ENCODE measurements around the gene HSPG2. TPM values are rescaled to one million over a fixed set of nuclear protein-coding genes. Genes with fewer than 3 reads are reported as not detected.

The HSPG2 gene
- total and polyA plus RNA-seq, 2 of the 13 experiments (the other 11 are each of a cell fraction or from before 2014, with no cell fraction given) = 9.1 to 13.1 TPM

DNA sequence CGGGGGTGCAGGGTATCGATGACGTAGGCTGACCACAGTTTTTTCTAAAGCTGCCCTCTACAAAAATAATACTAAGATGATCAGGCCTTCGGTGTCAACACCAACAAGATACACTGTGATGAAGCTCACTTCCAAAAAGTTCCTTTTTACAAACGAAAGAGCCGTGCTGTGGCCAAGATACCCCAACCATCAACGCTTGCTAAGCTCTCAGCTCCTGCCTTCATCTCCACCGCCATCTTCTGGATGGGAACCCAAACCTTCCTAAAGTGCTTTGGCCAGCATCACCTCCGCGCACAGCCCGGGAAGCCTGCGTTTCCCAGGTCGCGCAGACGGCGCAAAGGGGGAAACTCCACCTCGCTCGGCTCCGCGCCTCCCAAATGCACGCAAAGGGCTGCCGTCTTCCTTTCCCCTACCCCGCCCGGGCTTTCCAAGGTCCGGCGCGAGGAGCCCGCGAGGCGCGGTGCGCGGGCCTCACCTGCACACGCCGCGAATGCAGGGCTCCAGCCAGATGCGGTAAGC, 154.7 kb downstream of the HSPG2 start (continued):
- TF ChIP-seq, protein P1, sequence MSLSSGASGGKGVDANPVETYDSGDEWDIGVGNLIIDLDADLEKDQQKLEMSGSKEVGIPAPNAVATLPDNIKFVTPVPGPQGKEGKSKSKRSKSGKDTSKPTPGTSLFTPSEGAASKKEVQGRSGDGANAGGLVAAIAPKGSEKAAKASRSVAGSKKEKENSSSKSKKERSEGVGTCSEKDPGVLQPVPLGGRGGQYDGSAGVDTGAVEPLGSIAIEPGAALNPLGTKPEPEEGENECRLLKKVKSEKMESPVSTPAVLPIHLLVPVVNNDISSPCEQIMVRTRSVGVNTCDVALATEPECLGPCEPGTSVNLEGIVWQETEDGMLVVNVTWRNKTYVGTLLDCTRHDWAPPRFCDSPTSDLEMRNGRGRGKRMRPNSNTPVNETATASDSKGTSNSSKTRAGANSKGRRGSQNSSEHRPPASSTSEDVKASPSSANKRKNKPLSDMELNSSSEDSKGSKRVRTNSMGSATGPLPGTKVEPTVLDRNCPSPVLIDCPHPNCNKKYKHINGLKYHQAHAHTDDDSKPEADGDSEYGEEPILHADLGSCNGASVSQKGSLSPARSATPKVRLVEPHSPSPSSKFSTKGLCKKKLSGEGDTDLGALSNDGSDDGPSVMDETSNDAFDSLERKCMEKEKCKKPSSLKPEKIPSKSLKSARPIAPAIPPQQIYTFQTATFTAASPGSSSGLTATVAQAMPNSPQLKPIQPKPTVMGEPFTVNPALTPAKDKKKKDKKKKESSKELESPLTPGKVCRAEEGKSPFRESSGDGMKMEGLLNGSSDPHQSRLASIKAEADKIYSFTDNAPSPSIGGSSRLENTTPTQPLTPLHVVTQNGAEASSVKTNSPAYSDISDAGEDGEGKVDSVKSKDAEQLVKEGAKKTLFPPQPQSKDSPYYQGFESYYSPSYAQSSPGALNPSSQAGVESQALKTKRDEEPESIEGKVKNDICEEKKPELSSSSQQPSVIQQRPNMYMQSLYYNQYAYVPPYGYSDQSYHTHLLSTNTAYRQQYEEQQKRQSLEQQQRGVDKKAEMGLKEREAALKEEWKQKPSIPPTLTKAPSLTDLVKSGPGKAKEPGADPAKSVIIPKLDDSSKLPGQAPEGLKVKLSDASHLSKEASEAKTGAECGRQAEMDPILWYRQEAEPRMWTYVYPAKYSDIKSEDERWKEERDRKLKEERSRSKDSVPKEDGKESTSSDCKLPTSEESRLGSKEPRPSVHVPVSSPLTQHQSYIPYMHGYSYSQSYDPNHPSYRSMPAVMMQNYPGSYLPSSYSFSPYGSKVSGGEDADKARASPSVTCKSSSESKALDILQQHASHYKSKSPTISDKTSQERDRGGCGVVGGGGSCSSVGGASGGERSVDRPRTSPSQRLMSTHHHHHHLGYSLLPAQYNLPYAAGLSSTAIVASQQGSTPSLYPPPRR (CRISPR knock-in tag; IDR thresholded peaks at IDR 0.05; ENCODE audit: borderline replicate concordance) = no peak; the same call in 1 of the 2 replicates
- TF ChIP-seq, protein P2, sequence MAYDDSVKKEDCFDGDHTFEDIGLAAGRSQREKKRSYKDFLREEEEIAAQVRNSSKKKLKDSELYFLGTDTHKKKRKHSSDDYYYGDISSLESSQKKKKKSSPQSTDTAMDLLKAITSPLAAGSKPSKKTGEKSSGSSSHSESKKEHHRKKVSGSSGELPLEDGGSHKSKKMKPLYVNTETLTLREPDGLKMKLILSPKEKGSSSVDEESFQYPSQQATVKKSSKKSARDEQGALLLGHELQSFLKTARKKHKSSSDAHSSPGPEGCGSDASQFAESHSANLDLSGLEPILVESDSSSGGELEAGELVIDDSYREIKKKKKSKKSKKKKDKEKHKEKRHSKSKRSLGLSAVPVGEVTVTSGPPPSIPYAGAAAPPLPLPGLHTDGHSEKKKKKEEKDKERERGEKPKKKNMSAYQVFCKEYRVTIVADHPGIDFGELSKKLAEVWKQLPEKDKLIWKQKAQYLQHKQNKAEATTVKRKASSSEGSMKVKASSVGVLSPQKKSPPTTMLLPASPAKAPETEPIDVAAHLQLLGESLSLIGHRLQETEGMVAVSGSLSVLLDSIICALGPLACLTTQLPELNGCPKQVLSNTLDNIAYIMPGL (CRISPR knock-in tag; IDR thresholded peaks at IDR 0.05; ENCODE audit: borderline replicate concordance in 1 of 2, low read depth in 1 of 2) = peak in 1 of 2 experiments; percentile 8; a peak in 2 of 4 replicates
- TF ChIP-seq TRAFD1 (CRISPR knock-in tag; IDR thresholded peaks at IDR 0.05; ENCODE audit: borderline replicate concordance) (no peak), MATR3 (CRISPR knock-in tag; IDR thresholded peaks at IDR 0.05) (no peak), E2F5 (CRISPR knock-in tag; conservative IDR thresholded peaks at IDR 0.05) (no peak), SNRNP70 (IDR thresholded peaks at IDR 0.05; ENCODE audit: low read depth, low read length) (no peak), ZNF670 (CRISPR knock-in tag; IDR thresholded peaks at IDR 0.05; ENCODE audit: borderline replicate concordance) (peak; percentile 66; the same call in 1 of the 2 replicates), ZNF567 (CRISPR knock-in tag; IDR thresholded peaks at IDR 0.05; ENCODE audit: borderline replicate concordance) (no peak), ATF6 (CRISPR knock-in tag; conservative IDR thresholded peaks at IDR 0.05) (0 out of 2 replicates have a peak, but pooled peaks have one; percentile 3), PCBP2 (optimal IDR thresholded peaks at IDR 0.05; ENCODE audit: low read depth, low read length, poor library complexity, severe bottlenecking) (no peak), IRX3 (CRISPR knock-in tag; IDR thresholded peaks at IDR 0.05; ENCODE audit: borderline replicate concordance, low read depth) (peak; percentile 28; the same call in 1 of the 2 replicates), ZNF597 (CRISPR knock-in tag; IDR thresholded peaks at IDR 0.05) (no peak), ZNF362 (CRISPR knock-in tag; IDR thresholded peaks at IDR 0.05; ENCODE audit: borderline replicate concordance) (no peak)
